ENCODE data around the gene AP4S1.

The AP4S1 gene

DNA sequence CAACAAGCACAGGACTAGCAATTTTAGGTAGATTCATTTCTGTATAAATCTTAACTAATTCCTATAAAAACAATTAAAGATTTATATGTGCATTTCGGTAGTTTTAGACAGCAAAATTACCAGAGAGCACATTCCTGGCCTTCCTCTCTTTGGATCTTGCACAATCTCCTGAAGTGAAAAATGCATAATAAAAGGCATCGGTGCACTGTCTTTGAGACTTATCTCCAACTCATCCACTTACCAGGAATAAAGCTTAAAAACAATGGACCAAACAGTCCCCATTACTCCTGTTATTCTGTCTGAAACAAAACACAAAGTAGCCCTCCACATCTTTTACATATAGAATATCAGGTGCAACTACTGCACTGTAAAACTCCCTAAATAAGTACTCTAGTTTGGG is 112.9 kb downstream of the AP4S1 start:
- DNase-seq (ENCODE audit: low spot score): no peak

DNA sequence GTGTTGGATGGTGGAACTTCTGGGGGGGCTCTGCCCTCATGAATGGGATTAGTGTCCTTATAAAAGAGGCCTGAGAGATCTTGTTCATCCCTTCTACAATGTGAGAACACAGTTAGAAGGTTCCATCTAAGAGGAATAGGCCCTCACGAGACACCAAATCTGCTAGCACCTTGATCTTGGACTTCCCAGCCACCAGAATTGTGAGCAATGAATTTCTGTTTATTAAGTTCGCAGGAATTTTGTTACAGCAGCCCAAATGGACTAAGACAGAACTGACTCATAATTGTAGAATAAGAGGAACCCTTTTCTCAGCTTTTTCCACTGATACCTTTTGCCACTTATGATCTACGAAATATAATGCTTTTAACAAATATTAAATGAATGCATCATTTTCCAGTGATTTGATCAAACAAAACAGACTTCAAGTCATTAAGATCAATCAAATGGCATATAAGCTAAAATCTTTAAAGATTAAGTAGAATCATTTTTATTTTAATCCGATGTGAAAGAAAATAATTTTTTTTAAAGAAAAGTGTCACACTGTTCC is 113.9 kb downstream of the AP4S1 start:
- DNase-seq (ENCODE audit: low spot score): no peak

DNA sequence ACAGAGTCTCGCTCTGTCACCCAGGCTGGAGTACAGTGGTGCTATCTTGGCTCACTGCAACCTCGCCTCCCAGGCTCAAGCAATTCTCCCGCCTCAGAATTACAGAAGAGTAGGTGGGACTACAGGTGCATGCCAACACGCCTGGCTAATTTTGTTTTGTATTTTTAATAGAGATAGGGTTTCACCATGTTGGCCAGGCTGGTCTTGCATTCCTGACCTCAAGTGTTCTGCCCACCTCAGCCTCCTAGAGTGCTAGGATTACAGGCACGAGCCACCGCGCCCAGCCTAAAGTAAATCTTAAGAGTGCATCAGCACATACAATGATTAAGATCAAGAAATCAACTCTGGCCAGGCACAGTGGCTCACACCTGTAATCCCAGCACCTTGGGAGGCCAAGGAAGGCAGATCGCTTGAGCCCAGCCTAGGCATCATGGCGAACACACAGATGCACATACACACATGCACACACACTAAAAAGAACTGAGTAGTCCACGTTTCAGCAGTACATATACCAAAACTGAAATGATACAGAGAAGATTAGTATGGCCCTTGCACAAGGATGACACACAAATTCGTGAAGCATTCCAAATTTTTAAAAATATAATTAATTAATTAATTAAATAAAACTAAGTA is 117.1 kb downstream of the AP4S1 start:
- no peak for DNase-seq (ENCODE audit: low spot score)
